GM23338 (cell line): ENCODE measurements around the gene SCFD2. TPM values are rescaled to one million over a fixed set of nuclear protein-coding genes. Genes with fewer than 3 reads are reported as not detected.

Experiments
- ATAC-seq: fragments of 200-7000 bp; cut with Tn5 transposase; 3 replicates; pipeline ENCODE4 v1.9.1; 2020
- DNase-seq: peaks from one replicate; pipeline ENCODE4 v3.0.0-alpha.2; 2015; ENCODE audit warnings: low spot score
- H2AFZ ChIP-seq: fragments of 200-600 bp; sonication (generic); 2 replicates; pipeline ENCODE4 v1.8.0; 2016; ENCODE audit warnings: antibody characterized with exemption, mild to moderate bottlenecking, moderate library complexity
- H3F3A ChIP-seq: fragments of 200-600 bp; sonication (generic); replicated peaks from 2 replicates; pipeline ENCODE4 v1.8.0; 2017; ENCODE audit warnings: antibody characterized with exemption, mixed run types, low read depth
- H3K27ac ChIP-seq: fragments of 200-600 bp; sonication (generic); 2 replicates; pipeline ENCODE4 v1.6.1; 2016; ENCODE audit warnings: low read depth
- H3K27me3 ChIP-seq: fragments of 200-600 bp; sonication (generic); 2 replicates; pipeline ENCODE4 v1.8.0; 2016; ENCODE audit warnings: mild to moderate bottlenecking, mixed run types, moderate library complexity; ENCODE audit not compliant: insufficient read depth
- H3K36me3 ChIP-seq: fragments of 200-600 bp; sonication (generic); 2 replicates; pipeline ENCODE4 v1.8.0; 2016; ENCODE audit warnings: mild to moderate bottlenecking; ENCODE audit not compliant: insufficient read depth
- H3K4me1 ChIP-seq: fragments of 200-600 bp; sonication (generic); 2 replicates; pipeline ENCODE4 v1.8.0; 2016; ENCODE audit warnings: mild to moderate bottlenecking, moderate library complexity; ENCODE audit not compliant: insufficient read depth
- H3K4me2 ChIP-seq: fragments of 200-600 bp; sonication (generic); 2 replicates; pipeline ENCODE4 v1.7.1; 2017; ENCODE audit warnings: mixed run types
- H3K4me3 ChIP-seq: fragments of 200-600 bp; sonication (generic); 2 replicates; pipeline ENCODE4 v1.6.1; 2016; ENCODE audit warnings: mixed run types
- H3K79me2 ChIP-seq: fragments of 200-600 bp; sonication (generic); replicated peaks from 2 replicates; pipeline ENCODE4 v1.8.0; 2017; ENCODE audit warnings: mild to moderate bottlenecking; ENCODE audit not compliant: insufficient read depth
- H3K9me2 ChIP-seq: fragments of 200-600 bp; sonication (generic); 2 replicates; pipeline ENCODE4 v1.8.0; 2017; ENCODE audit not compliant: insufficient read depth
- H4K20me1 ChIP-seq: fragments of 200-600 bp; sonication (generic); replicated peaks from 2 replicates; pipeline ENCODE4 v1.8.0; 2017; ENCODE audit warnings: mild to moderate bottlenecking; ENCODE audit not compliant: insufficient read depth
- H3K27ac Mint-ChIP-seq: 2 replicates; pipeline ENCODE4 v1.8.0; 2020; ENCODE audit warnings: inconsistent platforms, mild to moderate bottlenecking, moderate library complexity, mixed read lengths
- H3K27me3 Mint-ChIP-seq: 3 replicates; pipeline ENCODE4 v1.8.0; 2022; ENCODE audit warnings: low read depth, mild to moderate bottlenecking, moderate library complexity, mixed read lengths, inconsistent platforms; ENCODE audit not compliant: insufficient read depth, poor library complexity
- H3K36me3 Mint-ChIP-seq: 3 replicates; pipeline ENCODE4 v1.8.0; 2021; ENCODE audit warnings: low read depth, mild to moderate bottlenecking, inconsistent platforms, moderate library complexity, mixed read lengths
- H3K4me1 Mint-ChIP-seq: 3 replicates; pipeline ENCODE4 v1.8.0; 2020; ENCODE audit warnings: mild to moderate bottlenecking, inconsistent platforms, mixed read lengths
- H3K4me3 Mint-ChIP-seq: 3 replicates; pipeline ENCODE4 v1.8.0; 2021; ENCODE audit warnings: moderate library complexity, mild to moderate bottlenecking, inconsistent platforms, mixed read lengths
- H3K9me3 Mint-ChIP-seq: 3 replicates; pipeline ENCODE4 v1.8.0; 2020; ENCODE audit warnings: moderate library complexity, mild to moderate bottlenecking, inconsistent platforms, mixed read lengths
- ETS1 ChIP-seq: IDR thresholded peaks from 2 replicates; pipeline ENCODE4 v1.6.1; 2016; ENCODE audit warnings: antibody characterized with exemption
- EZH2 ChIP-seq: fragments of 200-600 bp; sonication (generic); IDR thresholded peaks from one replicate; pipeline ENCODE4 v1.8.0; 2017; ENCODE audit warnings: antibody characterized with exemption, mild to moderate bottlenecking, low read depth; ENCODE audit not compliant: unreplicated experiment
- JUNB ChIP-seq: IDR thresholded peaks from one replicate; pipeline ENCODE4 v1.6.1; 2016; ENCODE audit warnings: antibody characterized with exemption; ENCODE audit not compliant: unreplicated experiment
- NANOG ChIP-seq: IDR thresholded peaks from 2 replicates; pipeline ENCODE4 v1.6.1; 2016; ENCODE audit warnings: antibody characterized with exemption, borderline replicate concordance
- POLR2AphosphoS5 ChIP-seq: IDR thresholded peaks from 2 replicates; pipeline ENCODE4 v1.6.1; 2016; ENCODE audit warnings: antibody characterized with exemption, low read depth
- REST ChIP-seq: IDR thresholded peaks from one replicate; pipeline ENCODE4 v1.6.1; 2018; ENCODE audit warnings: antibody characterized with exemption; ENCODE audit not compliant: unreplicated experiment
- STAT1 ChIP-seq: IDR thresholded peaks from one replicate; pipeline ENCODE4 v1.6.1; 2016; ENCODE audit warnings: antibody characterized with exemption; ENCODE audit not compliant: unreplicated experiment
- ZNF114 ChIP-seq: fragments of 250-450 bp; sonication (Bioruptor Pico); IDR thresholded peaks from 2 replicates; pipeline ENCODE4 v1.5.0; 2020; ENCODE audit warnings: mild to moderate bottlenecking, moderate library complexity
- ZNF462 ChIP-seq: fragments of 250-450 bp; sonication (Bioruptor Pico); IDR thresholded peaks from 2 replicates; pipeline ENCODE4 v1.5.0; 2020; ENCODE audit warnings: mild to moderate bottlenecking, moderate library complexity
- polyA plus RNA-seq: library from polyadenylated mRNA; unstranded; fragments of >200 nt; fragmentation: Nextera tagmentation; extraction: Ambion mirVana; gene quantifications from 2 replicates; pipeline ENCODE4 v1.2.1, GENCODE V29; 2016
- total RNA-seq: library from RNA; depleted of rRNA; stranded (reverse); fragments of >200 nt; shearing (Covaris generic); gene quantifications from 2 replicates; pipeline ENCODE4 v1.2.3, GENCODE V29; 2014

SCFD2 gene
- total and polyA plus RNA-seq, 2 experiments from 2014 or later = 5.7 to 17.5 TPM

- no peak for TF ChIP-seq REST
- no peak for TF ChIP-seq NANOG
Measured at GRCh38 chr4:53376900-53377299, 11.0 kb upstream of the SCFD2 start (continued).

GRCh38 chr4:53374777-53375258, 9.0 kb upstream of the SCFD2 start:
- Histone ChIP-seq H3K4me1 (peaks cover 4% of the 10 kb centered on the region; the same call in 1 of the 2 replicates), H3K36me3 (no peaks in the 10 kb centered on the region), H3K79me2 (peaks cover 23% of the 10 kb centered on the region), H3F3A (no peaks in the 10 kb centered on the region), H3K4me3 (no peak overlapping the region), H3K27me3 (no peaks in the 10 kb centered on the region), H3K4me2 (no peak overlapping the region), H3K27ac (no peak overlapping the region), H3K9me2 (no peaks in the 10 kb centered on the region), H2AFZ (no peak overlapping the region), H4K20me1 (0 out of 2 replicates have a peak, but pooled peaks cover 4% of the 10 kb centered on the region)
- peaks cover 18% of the 10 kb centered on the region for H3K27me3 Mint-ChIP-seq
- peaks cover 12% of the 10 kb centered on the region for H3K4me1 Mint-ChIP-seq
- H3K9me3 Mint-ChIP-seq = no peaks in the 10 kb centered on the region
- no peak overlapping the region for H3K27ac Mint-ChIP-seq
- H3K4me3 Mint-ChIP-seq = no peak overlapping the region
- DNase-seq (no peak), ATAC-seq (no peak)
- H3K36me3 Mint-ChIP-seq = no peaks in the 10 kb centered on the region; the same call in 1 of the 3 replicates
- TF ChIP-seq ETS1 (no peak), NANOG (no peak), POLR2AphosphoS5 (no peak), STAT1 (no peak), REST (no peak), ZNF114 (CRISPR knock-in tag) (no peak), ZNF462 (CRISPR knock-in tag) (no peak), JUNB (no peak), EZH2 (no peak)
